PFSK-1 (cell line): Measurements from ENCODE around the gene TNPO3.

Experiments used
- FOXP2 ChIP-seq: optimal IDR thresholded peaks from 2 replicates; pipeline ENCODE3; 2011; ENCODE audit warnings: borderline replicate concordance, control low read depth, inconsistent platforms; ENCODE audit not compliant: insufficient read depth; ENCODE audit errors: extremely low read length, extremely low read depth
- POLR2AphosphoS5 ChIP-seq: IDR thresholded peaks from 2 replicates; pipeline ENCODE4 v1.6.1; 2012; ENCODE audit warnings: low read depth, mild to moderate bottlenecking, control low read depth, low read length, moderate library complexity
- REST ChIP-seq, 2 experiments: IDR thresholded peaks; 2 replicates each; pipeline versions ENCODE4 v1.6.1 to v1.8.0; 2011 to 2012; ENCODE audit warnings: low read depth in 2 of 2, low read length in 2 of 2, control low read depth in 1 of 2, inconsistent platforms in 1 of 2, mild to moderate bottlenecking in 1 of 2, moderate library complexity in 1 of 2; ENCODE audit not compliant: insufficient read depth in 1 of 2
- SIN3A ChIP-seq: IDR thresholded peaks from 2 replicates; pipeline ENCODE4 v1.6.1; 2012; ENCODE audit warnings: mild to moderate bottlenecking, low read length, moderate library complexity, borderline replicate concordance; ENCODE audit not compliant: insufficient read depth
- TAF1 ChIP-seq: IDR thresholded peaks from 2 replicates; pipeline ENCODE4 v1.6.1; 2012; ENCODE audit warnings: low read length, control low read depth, borderline replicate concordance; ENCODE audit not compliant: insufficient read depth

The TNPO3 gene

DNA sequence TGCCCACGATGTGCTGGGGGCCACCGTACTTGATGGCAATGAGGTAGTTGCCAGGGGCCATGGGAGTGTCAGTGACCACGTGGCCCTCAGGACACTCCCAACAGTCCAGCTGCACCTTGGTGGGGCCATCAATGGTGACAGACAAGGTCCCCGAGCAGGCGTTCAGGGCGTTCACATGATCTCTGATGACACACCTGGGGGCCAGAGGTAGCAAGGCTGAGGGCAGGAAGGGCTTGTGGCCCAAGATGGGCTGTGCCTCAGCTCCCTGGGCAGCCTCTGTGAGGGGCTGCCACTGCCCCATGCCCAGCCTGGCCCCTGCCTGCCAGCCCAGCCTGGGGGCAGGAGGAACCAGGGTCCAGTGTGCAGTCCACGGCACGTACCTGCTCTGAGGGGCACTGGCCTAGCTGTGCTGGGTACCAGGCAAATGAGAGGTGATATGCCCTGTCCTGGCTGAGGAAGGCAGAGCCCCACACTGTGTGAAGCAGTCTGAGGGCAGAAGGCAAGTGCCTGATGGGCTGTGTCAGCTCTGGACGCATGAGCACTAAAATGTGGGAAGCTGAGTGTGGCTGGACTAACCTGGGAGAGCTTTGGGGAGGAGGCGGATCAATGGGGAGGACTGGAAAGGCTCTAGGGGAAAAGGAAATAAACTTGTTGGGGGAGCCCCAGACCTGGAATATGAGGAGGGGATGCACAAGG lies 140.9 kb downstream of the TNPO3 start:
- TF ChIP-seq POLR2AphosphoS5 = no peak
- no peak for TF ChIP-seq REST (IDR thresholded peaks at IDR 0.05; ENCODE audit: insufficient read depth in 1 of 2, low read depth in 2 of 2, low read length in 2 of 2)
- no peak for TF ChIP-seq SIN3A
- no peak for TF ChIP-seq FOXP2
- TF ChIP-seq TAF1 = no peak

DNA sequence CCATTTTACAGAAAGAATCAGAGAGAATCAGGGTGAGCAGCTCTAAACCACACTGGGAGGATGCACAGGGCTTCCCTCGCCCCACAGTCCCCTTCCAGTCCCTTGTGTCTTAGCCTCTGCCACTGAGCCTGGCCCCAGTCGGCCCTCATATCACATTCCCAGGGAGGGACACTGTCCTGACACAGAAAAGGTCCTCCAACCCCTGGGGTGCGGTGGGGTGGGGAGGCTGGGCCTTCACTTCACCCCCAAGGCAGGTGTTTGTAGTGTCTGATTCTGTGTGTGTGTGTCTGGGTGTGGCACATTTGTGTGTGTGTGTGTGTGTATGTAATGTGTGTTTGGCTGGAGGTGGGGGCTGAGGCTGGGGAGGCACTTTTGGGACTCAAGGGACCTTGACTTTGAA lies 142.6 kb downstream of the TNPO3 start:
- TF ChIP-seq TAF1 = no peak
- TF ChIP-seq REST (IDR thresholded peaks at IDR 0.05; ENCODE audit: insufficient read depth in 1 of 2, low read depth in 2 of 2, low read length in 2 of 2) = no peak
- no peak for TF ChIP-seq POLR2AphosphoS5
- TF ChIP-seq SIN3A = no peak
- no peak for TF ChIP-seq FOXP2

GRCh38 chr7:128911423-128912031 lies 143.4 kb downstream of the TNPO3 start:
- TF ChIP-seq TAF1 = no peak
- no peak for TF ChIP-seq FOXP2
- TF ChIP-seq REST (IDR thresholded peaks at IDR 0.05; ENCODE audit: insufficient read depth in 1 of 2, low read depth in 2 of 2, low read length in 2 of 2) = no peak
- no peak for TF ChIP-seq SIN3A

- TF ChIP-seq SIN3A (no peak), FOXP2 (no peak), TAF1 (no peak), REST (IDR thresholded peaks at IDR 0.05; ENCODE audit: insufficient read depth in 1 of 2, low read depth in 2 of 2, low read length in 2 of 2) (no peak), POLR2AphosphoS5 (no peak)
These were observed 144.4 kb downstream of the TNPO3 start, which contains the start of gene KCP for GRCh38 chr7:128910569-128910945. TSS of gene KCP (minus strand) at chr7:128910709. CDS start at chr7:128910676, 33 bp downstream.
